ENCODE measurements around the gene XPO6.

The XPO6 gene

DNA sequence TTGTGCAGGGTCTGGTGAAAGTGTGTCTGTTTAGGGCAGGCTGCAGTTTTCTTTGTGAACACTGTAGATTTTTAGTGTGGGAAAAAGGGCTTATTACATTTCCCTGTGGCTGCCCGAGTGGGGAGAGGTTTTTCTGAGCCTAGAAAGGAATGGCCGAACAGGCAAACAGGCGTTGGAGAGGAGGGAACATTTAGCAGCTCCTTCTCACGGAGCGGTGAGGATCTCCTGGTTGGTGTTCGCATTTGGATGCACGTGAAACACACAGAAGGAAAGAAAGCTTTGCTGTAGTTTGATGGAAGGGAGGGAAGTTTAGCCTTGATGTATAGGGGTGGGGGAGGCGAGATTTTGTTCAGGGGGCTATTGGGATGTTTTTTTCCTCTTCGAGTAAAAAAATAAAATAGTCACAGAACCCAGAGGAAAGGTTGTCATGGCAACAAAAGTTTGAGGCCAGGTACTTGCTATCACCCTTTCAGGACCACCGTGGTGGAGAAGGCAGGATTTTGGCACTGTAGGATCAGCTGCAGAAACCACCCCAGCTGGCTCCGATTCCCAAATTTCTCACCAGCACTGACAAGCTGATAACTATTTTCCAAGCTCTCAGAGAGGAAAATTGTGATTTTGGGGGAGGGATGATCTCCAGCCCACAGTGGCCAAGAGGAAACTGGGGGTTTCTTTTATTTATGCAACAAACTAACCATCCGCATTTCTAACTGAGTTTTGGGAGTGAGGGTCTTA, 151.8 kb downstream of the XPO6 start:
- no peak for DNase-seq

DNA sequence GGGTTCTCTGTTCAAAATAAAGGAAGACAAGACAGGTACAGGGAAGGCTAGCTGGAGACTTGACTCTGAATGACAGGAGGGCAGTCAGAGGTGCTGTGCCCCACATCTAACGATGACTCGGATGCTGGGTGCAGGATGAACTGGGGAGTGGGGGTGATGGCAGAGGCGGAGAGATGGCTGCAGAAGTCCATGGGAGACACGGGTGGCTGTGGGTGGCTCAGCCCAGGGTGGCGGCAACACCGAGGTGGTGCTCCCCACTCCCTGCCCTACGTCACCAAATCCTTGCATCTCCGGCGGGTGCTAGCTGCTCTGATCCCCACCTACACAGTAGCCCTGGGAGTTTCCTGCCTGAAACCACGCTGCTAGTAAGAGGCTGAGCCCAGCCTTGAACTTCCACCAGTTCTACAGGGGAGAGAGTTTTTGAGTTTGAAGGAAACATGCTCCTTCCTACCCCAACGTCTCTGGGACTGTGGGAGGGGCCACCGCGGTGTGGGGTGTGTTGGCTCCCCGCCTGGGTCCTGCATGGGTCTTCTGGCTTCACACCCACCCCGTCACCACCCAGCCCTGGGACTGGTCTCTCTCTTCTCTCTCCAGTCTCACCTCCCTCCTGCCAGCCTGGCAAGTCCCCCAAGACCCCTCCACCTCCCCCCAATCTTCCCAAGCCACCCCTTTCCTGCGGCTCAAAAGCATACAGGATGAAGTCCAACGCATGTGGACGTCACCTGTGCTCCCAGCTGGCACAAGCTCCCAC, 152.8 kb downstream of the XPO6 start:
- DNase-seq: no peak

DNA sequence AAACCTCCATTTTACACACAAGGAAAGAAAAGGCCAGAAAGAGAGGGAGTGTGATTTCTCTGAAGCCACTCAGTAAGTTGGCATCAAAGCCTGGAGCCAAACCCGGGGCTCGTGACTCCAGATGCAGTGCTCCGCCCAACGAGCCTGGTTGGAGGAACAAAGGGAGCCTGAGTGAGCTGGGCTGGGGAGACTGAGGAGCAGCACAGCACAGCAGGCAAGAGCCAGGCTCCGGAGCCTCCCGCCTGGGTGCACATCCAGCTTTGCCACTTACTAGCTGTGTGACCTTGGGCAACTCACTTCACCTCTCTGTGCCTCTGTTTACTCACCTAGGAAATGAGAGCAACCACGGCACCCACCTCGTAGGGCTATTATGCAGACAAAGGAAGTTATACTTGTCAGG, 153.8 kb downstream of the XPO6 start:
- no peak for DNase-seq

DNA sequence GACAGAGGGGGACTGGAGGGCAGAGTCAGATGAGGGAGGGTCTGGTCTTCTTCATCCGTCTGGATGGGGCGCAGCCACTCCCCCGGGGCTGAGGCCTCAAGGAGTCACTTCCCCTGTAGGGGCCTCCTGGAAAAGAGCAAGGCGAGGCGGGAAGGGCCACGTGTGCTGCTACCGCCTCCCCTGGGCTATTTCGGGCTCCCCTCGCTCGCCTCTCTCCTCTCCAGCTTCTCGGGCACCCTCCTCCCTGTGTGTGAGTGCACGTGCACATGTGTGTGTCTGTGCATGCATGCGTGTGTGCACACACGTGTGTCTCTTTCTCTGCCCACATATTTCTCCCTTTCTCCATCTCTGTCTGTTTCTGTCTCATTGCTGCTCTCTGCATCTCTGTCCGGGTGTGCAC, 158.3 kb downstream of the XPO6 start:
- DNase-seq: no peak

DNA sequence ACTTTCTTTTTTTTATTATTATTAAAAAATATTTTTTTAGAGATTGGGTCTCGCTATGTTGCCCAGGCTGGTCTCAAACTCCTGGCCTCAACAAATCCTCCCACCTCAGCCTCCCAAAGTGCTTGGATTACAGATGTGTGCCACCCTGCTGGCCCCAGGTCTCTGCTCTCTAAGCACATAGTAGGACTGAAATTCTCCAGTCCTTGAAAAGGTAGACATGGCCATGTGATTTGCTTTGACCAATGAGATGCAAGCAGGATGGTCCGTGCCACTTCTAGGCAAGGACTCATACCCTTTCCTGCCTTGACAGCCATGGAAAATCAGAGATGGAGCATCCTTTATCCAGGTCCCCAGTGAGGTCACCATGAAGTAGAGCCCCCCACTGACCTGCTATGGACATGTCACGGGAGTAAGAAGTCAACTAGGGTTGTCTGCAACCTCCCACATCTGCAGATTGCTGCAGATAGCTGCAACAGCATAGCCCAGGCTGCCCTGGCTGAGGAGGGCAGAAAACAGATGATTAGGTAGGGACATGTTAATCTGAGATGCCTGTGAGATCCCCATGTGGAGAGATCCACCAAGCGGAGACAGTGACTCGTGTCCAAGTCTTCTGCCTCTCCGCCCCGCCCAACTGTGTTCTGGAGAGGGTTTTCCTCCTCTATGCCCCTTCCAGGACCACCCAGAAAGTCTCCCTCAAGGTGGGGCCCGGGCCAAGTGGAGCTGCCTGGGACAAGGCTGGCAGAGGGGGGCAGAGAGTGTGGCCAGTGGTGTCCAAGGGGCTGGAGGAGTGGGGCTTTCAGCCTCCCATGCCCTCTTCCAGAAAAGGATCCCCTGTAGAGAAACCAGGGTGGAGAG, 159.3 kb downstream of the XPO6 start:
- DNase-seq: no peak

DNA sequence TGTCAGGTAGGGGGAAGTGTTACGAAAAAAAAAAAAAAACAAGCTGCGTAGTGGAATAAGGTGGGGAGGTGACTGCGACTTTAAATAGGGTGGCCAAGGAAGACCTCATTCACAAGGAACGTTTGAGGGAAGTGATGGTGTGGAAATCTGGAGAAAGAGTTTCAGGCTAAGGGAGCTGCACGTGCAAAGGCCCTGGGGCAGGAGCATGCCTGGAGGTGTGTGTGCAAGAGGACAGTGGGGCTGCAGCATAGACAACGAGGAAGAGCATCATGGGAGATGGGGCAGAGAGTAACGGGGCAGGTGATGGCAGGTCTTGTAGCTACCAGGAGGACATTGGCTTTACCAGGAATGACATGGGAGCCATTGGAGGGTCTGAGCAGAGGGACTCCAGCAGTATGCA, 160.3 kb downstream of the XPO6 start:
- no peak for DNase-seq

All from NCI-H748 treated with DMSO at 0.1 percent for 48 hours (cell line).